ENCODE data around the gene GLB1L2.

GRCh38 chr11:134290646-134291045 is 41.1 kb upstream of the GLB1L2 start:
- TF ChIP-seq ZNF274 (IDR thresholded peaks at IDR 0.05; ENCODE audit: low read depth, low read length), result no peak
- TF ChIP-seq YY1 (IDR thresholded peaks at IDR 0.05; ENCODE audit: insufficient read depth, insufficient read length), result no peak
